Panc1 (cell line): ENCODE measurements around the gene GRIK5.

ENCODE experiments used
- CTCF ChIP-seq: fragments of 450-650 bp; IDR thresholded peaks from 2 replicates; pipeline ENCODE4 v1.5.1; 2017; ENCODE audit warnings: mild to moderate bottlenecking
- POLR2AphosphoS5 ChIP-seq: IDR thresholded peaks from 2 replicates; pipeline ENCODE4 v1.6.1; 2012; ENCODE audit warnings: mild to moderate bottlenecking, low read depth, low read length, moderate library complexity
- REST ChIP-seq, 2 experiments: IDR thresholded peaks; 2 replicates each; pipeline ENCODE4 v1.6.1; 2011 to 2012; ENCODE audit warnings: low read depth in 2 of 2, control low read depth in 1 of 2, low read length in 1 of 2, mild to moderate bottlenecking in 1 of 2, moderate library complexity in 1 of 2; ENCODE audit not compliant: insufficient read depth in 1 of 2
- SIN3A ChIP-seq: IDR thresholded peaks from 2 replicates; pipeline ENCODE4 v1.6.1; 2012; ENCODE audit warnings: low read depth, mild to moderate bottlenecking, low read length, moderate library complexity, borderline replicate concordance; ENCODE audit not compliant: insufficient read depth
- TCF7L2 ChIP-seq: IDR thresholded peaks from 2 replicates; pipeline ENCODE4 v1.6.1; 2011; ENCODE audit warnings: mild to moderate bottlenecking, low read depth, low read length, inconsistent platforms

- no peak for TF ChIP-seq CTCF
- no peak for TF ChIP-seq REST (IDR thresholded peaks at IDR 0.05; ENCODE audit: insufficient read depth in 1 of 2, low read depth in 2 of 2, low read length in 1 of 2)
- TF ChIP-seq POLR2AphosphoS5, result no peak
- TF ChIP-seq SIN3A, result no peak
- no peak for TF ChIP-seq TCF7L2
Observed at GRCh38 chr19:41969772-41970458, 100.1 kb downstream of the GRIK5 start.
